Hepatic stellate cell (primary cell): Measurements from ENCODE around the gene SGPP2.
"Not testable (repeated sequence)": the region's sequence is repeated elsewhere in the genome, so short reads cannot be mapped to it uniquely, and the experiment has no call there.

ENCODE experiments used
- DNase-seq: peaks from one replicate; pipeline ENCODE4 v3.0.0; 2011; ENCODE audit warnings: low spot score

Gene SGPP2

DNA sequence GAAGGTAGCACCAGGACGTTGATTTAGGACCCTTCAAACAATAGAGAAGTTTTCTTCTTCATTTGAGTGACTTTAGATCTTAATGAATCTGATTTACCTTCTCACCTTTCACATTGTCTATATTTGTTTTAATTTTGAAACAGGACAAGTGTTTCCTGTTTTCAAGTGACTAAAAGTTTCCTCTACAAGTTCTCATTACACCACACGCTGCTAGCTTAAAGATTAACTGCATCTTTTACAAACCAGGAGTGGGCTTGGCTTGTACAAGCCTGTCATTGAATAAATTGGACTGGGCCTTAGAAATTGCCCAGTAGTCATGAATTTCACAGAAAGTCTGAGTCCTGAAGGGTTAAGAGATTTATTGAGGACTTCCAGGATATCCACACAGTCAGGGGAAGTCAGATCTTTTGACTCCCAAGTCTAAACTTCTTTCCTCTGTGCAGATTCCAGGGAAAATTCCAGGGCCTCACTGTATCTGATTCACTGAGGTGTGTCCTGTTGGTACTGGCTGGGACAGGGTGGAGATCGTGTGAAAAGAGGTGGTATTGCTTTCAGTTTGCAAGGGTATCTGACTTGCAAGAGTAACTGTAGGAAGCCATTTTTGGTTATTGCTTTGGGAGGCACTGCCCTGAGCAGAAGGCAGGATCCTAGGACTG lies 3.4 kb downstream of the SGPP2 start:
- DNase-seq = no peak

DNA sequence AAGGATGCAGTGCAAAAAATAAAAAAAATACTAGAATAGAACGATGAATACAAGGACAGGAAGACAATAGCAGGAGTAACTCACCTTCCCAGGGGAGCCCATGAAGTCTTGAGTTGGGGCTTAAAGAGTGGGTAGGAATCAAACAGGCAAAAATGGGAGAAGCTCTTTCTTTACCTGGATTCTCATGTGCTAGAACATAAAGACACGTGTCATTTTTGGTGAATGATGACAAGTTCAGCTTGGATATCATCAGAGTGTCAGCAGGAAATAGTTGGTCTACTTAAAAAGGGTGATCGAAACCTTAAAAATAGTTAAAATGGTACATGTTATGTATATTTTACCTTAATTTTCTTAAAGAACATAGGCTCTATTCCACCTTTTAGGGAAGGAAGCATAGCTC lies 5.7 kb downstream of the SGPP2 start:
- DNase-seq = no peak

DNA sequence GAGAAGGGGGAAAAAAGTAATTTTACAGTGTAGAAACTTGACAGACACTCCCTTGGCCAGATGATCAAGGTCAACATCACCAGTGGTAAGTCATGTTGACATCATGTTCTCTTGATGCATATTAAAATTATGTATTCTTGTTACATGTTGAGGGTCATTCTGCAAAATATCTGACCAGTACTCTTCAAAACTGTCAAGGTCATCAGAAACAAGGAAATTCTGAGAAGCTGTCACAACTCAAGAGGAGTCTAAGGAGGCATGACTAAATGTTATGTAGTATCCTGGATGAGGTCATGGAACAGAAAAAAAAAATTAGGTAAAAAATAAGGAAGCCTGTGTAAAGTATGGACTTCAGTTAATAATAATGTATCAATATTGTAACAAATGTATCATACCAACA lies 6.3 kb downstream of the SGPP2 start:
- DNase-seq = no peak

DNA sequence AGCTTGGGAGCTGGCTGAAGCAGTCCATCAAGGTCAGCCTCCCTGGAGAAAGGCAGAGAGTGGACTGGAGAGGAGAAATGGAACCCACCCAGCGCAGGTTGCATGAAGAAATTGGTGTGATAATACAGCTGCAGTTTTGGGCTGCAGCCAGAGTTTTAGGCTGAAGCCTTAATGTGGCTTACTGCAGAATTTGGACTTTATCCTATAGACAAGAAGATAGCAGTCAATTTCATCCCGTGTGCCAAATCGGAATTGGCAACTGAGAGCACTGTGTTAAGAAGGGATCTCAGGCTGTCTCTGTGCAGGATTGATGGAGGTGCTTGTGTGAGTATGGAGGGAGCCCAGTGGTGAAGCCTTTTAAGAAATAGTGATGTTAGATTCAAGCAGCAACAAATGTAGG lies 7.5 kb downstream of the SGPP2 start:
- no peak for DNase-seq

DNA sequence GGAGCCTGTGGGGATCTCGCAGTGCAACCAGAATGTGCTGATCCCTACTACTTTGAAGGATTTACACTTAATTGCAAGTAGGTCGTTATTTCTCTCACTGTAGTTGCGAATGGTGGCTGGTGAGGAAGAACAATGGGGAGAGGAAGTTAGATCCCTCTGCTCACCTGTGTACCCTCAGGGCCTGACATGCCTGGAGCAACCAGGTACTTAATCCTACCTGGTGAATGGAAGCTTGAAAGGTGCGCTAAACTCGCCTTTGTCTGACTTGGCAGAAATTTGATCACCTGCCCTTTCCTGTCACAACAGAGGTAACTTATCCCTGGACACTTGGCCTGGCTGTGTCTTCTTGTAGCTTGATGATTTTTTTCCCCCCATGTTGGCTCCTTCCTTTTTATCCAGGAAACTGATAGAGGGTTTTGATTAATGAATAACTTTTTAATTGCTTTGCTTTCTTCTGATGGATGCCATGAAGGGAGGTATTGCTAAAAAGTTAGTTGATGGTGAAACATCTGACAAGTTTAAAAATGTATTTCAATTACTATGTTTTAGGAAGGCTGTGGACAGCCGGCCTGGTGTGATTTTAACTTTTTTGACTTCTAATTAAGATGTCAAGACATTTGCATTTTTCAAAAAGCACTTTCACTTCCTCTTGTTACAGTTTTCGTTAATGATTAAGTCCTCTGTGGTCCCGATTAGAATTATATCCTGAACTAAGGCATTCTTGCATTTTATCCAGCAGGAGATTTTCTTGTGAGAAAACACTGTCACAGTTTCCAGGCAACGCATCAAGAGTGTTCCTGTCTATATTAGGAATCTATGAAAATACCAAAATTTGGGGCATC lies 9.2 kb downstream of the SGPP2 start:
- DNase-seq = no peak

DNA sequence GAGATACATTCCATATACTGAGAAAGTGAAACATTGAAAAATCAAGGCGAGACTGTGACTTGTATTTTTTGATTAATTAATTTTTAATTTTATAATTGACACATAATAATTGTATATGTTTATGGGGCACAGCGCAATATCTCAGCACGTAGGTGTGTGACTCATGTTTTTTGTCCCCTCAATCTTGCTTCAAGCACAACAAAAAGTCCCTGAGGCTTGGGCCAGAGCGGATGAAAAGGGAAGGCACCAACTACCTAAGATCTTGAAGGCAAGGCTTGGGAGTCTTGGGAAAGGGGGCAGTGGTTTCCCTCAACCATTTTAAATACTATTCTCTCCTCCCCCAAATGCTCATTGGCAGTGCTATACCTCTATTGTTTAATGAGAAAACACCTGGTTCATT lies 9.9 kb downstream of the SGPP2 start:
- DNase-seq = no peak

DNA sequence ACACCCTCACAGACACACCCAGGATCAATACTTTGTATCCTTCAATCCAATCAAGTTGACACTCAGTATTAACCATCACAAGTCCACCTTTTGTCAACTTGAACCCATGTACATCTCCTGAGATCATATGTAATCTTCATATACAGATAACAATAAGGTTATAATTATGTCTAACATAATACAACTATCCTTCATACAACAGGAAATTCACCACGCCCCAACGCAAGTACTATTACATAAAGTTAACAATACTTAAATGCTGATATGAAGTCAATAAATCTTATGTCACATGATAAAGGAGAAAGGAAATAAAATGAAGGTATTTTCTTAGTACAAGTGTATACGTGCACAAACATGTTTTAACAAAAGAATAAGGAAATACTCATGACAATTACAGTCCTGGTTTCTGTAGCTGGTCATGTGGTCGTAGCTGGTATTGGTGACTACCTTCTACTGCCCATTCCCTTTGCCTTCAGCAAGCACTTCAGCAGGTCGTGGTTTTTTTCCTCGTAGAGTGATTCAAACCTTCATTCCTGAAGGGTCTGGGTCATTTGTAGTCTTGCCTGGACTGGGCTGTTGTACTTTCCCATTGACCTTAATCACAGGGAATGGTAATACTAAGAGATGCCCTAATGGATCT lies 11.2 kb downstream of the SGPP2 start:
- DNase-seq = not testable (repeated sequence)

DNA sequence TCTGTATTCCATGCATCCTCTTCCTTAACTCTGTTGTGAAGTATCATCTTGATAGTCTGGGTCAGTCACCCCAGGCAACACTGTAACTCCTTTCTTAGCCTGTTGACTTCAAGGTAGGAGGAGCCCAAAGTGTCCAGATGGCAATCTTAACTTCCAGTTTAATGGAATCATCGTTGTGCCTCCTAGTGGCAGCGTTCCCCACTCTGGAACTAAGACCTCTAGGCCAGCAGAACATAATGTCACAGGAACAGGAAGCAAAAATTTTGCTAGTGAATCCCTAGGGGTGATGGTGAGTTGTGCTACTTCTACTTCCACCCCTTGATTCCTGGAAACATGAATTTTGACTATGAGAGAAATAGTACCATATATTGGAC lies 11.7 kb downstream of the SGPP2 start:
- no peak for DNase-seq

DNA sequence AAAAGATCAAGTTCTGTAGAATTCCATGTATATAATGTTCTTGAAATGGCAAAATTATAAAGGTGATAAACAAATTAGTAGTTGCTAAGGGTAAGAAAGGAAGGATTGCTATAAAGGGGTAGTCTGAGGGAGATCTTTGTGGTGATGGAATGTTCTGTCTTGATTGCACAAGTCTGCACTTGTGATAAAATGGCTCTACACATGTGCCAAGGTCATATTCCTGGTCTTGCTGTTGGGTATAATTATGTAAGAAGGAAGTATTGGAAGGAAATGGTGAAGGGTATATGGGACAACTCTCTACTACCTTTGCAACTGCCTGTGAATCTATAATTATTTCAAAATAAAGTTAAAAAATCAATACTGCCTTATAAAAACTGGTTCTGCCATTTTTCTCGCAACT lies 15.3 kb downstream of the SGPP2 start:
- DNase-seq = no peak

DNA sequence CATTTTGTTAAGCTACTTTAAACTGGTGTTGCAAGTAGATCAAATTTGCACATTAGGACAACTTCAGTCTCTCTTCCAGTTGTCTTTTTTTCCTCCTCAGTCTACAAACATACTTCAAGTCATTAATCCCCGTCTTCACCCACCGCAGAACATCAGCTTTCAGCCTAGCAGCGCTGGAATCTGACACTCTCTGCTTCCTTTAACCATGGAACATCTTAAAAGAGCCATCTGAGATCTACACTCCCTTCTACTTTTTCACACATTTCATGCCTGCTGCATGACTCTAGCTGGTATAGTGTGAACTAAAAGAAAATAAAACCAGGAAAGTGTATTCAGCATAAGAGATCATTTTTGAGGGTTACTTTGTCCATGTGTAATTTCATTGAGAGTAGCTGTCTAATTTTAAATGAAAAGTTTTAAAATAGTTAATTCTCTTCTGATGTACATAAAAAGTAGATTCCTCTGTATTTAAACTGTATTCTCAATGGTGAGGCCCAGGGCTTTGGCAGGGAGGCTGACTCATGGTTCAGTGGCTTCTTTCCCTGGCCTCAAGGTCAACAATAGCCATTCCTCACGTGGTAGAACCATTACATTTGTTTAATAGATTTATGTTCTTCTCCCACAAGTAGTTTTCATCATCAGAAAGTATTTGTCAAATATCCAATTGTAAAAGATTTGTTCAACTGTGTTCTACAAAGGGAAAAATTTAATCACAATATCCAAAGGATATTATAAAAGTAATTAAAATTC lies 16.5 kb downstream of the SGPP2 start:
- DNase-seq = no peak

DNA sequence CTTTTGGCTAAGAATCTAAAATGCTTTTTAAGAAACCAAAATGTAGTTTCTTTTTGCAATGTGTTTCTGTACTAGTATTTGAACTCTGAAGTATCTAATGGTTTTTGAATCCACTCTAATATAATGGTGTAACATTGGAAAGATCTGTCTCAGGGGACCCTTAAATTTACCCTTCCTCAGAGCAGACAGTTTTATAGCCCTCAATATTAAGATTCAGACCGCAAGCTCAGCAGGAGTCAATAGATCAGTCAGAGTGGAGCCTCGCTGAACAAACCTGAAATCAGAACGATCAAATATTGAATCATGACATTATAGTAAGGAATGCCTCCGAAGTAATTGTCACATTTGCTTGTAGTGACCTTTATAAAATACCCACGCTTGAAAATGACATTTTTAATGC lies 18.3 kb downstream of the SGPP2 start:
- DNase-seq = no peak

DNA sequence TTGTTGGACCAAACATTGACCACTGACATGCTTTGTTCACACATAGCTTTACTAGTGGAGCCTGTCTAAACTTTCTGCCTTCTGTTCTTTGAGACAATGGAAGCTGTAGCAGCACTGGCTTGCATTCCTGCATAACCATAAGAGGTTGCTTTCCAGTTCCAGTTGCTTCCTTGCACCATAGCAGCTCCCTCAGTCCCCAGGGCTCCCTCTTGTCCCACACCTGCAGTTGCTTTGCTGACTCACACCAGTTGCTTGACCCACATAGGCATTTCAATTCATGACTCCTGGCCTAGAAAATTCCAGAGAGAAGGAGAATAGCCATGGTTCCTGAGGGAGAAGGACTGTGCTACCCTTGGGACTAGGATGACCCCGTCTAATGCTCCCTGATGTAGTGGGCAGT lies 20.9 kb downstream of the SGPP2 start:
- DNase-seq = no peak

DNA sequence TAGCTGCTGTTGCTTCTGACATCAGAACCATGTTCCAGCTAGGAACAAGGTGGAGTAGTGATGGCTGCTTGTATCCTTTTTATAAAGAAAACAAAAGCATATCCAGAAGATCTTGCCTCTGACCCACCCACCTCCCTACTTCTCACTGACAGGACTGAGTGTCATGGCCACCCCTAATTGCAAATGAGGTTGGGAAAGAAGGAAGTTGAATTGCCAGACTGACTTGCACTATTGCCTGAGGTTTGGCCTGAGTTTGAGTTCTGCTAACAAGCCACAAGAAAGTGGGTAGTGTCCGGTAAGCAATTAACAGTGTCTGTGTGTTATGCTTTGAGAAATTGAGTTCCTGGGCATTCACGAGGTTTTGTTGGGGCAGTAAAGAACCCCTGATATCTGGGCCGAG lies 22.8 kb downstream of the SGPP2 start:
- no peak for DNase-seq

DNA sequence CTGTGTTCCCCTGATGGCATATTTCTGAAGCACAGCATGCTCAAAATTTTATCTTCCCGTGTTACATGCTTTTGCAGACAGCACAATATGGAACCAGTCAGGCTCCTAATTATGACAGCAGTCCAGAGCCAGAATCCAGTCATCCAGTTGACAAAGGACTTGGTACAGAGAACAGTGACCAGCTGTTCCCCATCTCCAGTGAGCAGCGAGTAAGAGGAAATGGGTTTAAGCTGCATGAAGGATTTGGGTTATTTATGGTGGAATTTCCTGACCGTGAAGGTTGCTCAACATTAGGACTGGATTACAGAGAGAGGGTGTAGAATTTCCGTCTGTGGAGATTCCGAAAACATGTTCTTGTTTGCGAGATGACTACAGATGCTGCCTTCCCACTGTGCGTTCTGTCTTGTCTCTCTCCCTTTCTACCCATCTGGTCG lies 24.4 kb downstream of the SGPP2 start:
- DNase-seq = no peak

DNA sequence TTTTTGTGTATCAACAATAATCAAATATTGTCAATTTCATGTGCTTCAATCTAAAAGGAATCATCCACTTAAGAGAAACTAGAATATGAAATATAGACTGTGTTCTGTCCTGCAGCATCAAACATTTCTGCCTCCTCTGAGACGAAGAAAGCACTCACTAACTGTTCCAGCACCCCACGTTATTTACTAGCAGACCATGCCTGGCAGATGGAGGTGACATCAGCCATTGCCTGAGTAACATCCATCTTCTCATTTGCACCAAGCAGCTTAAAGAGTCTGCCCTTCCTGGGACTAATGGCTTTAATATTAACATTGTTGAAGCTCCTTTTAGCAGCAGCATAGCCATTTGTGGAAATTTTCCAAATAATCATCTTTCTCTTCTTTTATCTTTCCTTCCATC lies 25.7 kb downstream of the SGPP2 start:
- DNase-seq = no peak

DNA sequence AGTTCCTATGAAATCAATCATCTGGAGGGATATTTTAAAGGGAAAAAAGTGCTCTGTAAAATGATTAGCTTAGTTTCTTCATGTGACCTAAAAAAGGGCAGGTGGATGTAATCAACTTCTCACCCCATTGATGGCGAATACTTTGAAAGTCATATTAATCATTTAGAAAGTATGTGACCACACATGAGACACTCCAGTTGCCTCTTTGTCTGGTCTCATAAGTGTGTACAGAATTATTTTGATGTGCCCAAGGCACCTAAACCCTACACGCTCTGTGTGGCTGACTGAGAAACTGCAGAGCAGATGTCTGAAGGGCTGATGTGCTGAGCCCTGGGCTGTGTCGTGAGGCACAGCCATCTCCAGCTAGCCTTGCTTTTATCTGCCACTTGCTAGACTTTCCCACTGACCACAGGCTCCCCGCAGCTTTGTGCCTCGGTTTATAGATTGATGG lies 26.9 kb downstream of the SGPP2 start:
- no peak for DNase-seq

DNA sequence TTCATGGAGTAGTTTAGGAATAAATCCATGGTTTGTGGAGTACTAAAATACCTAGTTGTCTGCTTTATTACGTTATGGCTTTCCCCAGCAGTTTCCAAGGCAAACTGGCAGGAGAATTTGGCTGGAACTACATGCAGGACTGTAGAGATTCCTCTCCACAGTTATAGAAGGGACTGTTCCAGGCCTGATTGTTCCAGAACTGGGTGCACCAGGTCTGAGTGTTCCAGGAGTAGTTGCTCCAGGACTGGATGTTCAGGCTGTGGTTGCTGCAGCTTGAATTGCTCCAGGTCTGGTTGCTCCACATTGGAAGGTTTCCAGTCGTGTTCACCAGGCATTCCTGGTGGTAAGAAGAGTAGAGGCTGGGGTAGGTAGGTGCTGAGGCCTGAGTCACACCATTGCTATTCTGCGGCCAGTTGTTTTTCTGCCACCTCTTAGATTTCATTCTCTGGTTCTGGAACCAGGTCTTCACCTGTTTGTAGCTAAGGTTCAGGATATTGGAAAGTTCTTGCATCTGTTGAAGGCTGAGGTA lies 28.1 kb downstream of the SGPP2 start:
- DNase-seq = no peak

DNA sequence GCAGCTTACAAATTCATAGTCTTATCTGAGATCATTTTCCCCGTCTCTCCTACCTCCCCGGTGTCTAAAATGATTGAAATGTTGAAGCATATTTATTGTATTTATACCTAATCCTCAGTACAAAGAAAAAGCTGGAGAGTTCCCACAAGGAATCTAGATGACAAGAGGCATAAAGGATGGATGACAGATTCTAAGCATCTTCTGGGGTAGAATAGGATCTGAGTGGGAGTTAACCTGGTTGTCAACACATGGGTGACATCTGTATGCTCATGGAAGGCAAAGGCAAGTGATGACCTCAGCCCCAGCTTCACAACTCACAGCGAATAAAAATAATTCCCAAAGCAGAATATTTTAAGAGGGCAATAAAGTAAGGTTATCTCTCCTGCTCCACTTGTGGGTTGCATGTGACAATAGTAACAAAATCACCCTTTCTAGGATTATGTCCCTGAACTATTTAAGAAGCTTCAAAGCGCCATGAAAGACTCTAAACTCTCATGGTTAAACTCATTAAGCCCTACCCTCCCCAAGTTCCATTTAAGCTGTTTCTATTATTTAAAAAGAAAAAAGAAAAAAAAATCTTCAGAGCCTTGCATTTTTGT lies 32.2 kb downstream of the SGPP2 start:
- DNase-seq = no peak

DNA sequence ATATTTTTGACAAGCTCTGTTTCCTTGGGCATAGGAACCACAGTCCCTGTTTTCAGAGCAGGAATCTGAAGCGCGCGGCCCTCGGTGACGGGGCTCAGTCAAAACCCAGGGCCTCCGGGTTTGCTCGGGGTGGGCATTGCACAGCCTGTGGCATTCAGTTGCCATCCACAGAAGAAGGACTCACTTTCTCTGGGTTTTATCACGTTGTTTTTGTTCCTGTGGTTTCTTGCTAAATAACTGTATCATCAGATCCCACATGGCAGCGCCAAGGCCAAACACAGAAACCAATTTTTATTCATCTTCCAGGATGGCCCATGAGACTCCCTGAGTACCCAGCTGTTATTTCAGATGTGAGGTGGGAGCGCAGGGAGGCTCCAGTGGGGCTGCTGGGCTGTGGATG lies 35.6 kb downstream of the SGPP2 start:
- no peak for DNase-seq

DNA sequence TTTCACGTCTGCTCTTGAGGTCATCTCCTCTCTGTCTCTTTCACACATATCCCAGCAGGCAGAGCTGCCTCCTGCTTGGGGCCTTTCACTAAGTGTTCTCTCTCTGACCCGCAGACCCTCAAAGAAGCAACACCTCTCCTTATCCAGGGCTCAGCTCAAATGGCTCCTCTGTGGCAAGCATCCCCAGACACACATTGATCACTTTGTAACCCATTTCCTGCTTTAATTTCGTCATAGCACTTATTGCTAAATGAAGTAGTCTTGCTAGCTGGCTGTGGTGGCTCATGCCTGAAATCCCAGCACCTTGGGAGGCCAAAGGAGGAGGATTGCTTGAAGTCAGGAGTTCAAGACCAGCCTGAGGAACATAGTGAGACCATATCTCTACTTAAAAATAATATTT lies 41.4 kb downstream of the SGPP2 start:
- DNase-seq = no peak

DNA sequence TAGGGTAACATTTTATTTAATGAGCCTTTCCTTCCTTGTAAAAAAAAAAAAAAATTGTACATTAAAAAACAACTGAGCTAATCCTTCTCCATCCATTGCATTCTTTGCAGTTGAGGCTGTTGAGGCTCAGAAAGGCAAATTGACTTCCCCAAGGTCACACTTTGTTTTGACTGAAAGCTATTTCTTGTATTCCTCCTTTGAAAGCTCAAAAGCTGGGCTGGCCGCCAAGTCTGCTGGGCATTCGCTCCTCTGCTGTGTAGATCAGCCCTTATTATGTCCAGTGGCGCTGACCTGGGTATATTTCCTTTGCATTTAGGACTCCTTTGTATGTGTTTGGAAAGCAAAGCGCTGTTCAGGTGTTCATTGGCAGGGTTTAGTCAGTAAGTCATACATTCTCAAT lies 44.0 kb downstream of the SGPP2 start:
- no peak for DNase-seq
